RWPE1 (cell line): ENCODE data around the gene PKLR.

Experiments
- CTCF ChIA-PET: fragments of 350-600 bp; sonication (Branson Sonifier 250); formaldehyde crosslinking; extraction: SDS; loops from one replicate; lab custom pipeline; 2021; lab: Yijun Ruan, JAX
- POLR2A ChIA-PET: fragments of 400-600 bp; formaldehyde crosslinking; extraction: SDS; loops from one replicate; lab custom pipeline; 2020; ENCODE audit warnings: antibody characterized with exemption; ENCODE audit not compliant: low non-redundant PET; lab: Yijun Ruan, JAX
- DNase-seq: peaks from one replicate; pipeline ENCODE4 v3.0.0; 2012; ENCODE audit warnings: low spot score
- H3K27ac ChIP-seq: fragments of 450-650 bp; 2 replicates; pipeline ENCODE4 v1.5.1; 2017
- TF ChIP-seq, protein P1 (sequence below): fragments of 450-650 bp; conservative IDR thresholded peaks from 2 replicates; pipeline ENCODE4 v1.5.1; 2017; ENCODE audit warnings: low read depth, mild to moderate bottlenecking

Gene PKLR

DNA sequence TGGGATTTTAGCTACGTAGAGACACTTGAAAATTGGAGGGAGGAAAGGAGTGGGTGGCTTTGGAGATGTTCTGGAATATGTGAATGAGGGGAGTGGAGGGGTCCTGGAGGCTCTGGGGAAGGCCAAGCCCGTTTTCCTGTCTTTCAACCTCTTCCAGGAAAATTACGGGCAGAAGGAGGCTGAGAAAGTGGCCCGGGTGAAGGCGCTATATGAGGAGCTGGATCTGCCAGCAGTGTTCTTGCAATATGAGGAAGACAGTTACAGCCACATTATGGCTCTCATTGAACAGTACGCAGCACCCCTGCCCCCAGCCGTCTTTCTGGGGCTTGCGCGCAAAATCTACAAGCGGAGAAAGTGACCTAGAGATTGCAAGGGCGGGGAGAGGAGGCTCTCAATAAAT lies 19.0 kb upstream of the PKLR start:
- no peak for DNase-seq
- TF ChIP-seq, protein P1, sequence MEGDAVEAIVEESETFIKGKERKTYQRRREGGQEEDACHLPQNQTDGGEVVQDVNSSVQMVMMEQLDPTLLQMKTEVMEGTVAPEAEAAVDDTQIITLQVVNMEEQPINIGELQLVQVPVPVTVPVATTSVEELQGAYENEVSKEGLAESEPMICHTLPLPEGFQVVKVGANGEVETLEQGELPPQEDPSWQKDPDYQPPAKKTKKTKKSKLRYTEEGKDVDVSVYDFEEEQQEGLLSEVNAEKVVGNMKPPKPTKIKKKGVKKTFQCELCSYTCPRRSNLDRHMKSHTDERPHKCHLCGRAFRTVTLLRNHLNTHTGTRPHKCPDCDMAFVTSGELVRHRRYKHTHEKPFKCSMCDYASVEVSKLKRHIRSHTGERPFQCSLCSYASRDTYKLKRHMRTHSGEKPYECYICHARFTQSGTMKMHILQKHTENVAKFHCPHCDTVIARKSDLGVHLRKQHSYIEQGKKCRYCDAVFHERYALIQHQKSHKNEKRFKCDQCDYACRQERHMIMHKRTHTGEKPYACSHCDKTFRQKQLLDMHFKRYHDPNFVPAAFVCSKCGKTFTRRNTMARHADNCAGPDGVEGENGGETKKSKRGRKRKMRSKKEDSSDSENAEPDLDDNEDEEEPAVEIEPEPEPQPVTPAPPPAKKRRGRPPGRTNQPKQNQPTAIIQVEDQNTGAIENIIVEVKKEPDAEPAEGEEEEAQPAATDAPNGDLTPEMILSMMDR = no peak
- ChIA-PET POLR2A (no interaction called here), CTCF (interaction anchor here (0.5 to 5.1 kb wide), 5 partner anchors 44 to 823 kb away, joined by 3 to 34 read pairs (median 3); no protein-coding TSS in a partner anchor)
- peak overlapping the region; percentile 98 for H3K27ac ChIP-seq

DNA sequence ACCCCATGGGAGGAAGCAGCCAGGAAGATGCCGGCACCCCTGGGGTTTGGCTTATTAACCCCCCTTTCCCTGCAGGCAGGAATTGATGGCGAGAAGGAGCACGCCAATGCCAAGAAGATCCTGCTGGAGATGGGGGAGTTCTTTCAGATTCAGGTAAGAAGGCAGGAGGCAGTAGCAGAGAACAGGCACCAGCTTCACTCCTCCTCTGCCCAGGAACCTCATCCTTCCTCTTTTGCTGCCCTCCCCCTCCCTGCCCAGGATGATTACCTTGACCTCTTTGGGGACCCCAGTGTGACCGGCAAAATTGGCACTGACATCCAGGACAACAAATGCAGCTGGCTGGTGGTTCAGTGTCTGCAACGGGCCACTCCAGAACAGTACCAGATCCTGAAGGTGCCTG lies 18.3 kb upstream of the PKLR start:
- H3K27ac ChIP-seq = peak overlapping the region; percentile 98
- CTCF ChIA-PET = interaction anchor here (0.7 to 5.1 kb wide), 2 partner anchors 53 to 69 kb away, joined by 3 to 34 read pairs; no protein-coding TSS in a partner anchor
- TF ChIP-seq, protein P1 = no peak
- POLR2A ChIA-PET = no interaction called here
- DNase-seq = no peak

DNA sequence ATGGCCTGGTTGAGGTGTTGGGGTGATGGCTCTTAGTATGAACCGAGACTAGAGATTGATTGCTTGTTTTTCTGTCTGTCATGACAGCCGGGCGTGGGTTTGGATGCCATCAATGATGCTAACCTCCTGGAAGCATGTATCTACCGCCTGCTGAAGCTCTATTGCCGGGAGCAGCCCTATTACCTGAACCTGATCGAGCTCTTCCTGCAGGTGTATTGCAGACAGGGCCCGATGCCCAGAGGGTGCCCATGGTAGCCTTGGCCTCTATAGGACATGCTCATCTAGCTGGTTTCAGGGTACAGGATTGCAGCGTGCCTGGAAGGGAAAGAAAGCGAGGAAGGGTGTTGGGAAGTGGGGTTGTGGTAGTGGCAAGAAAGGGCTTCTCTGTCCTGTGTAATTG lies 16.8 kb upstream of the PKLR start:
- POLR2A ChIA-PET = no interaction called here
- CTCF ChIA-PET = interaction anchor here (0.6 kb wide), 1 partner anchor 167 kb away, joined by 3 read pairs; no protein-coding TSS in a partner anchor
- DNase-seq = no peak
- TF ChIP-seq, protein P1 = no peak
- peak overlapping the region; percentile 61 for H3K27ac ChIP-seq

DNA sequence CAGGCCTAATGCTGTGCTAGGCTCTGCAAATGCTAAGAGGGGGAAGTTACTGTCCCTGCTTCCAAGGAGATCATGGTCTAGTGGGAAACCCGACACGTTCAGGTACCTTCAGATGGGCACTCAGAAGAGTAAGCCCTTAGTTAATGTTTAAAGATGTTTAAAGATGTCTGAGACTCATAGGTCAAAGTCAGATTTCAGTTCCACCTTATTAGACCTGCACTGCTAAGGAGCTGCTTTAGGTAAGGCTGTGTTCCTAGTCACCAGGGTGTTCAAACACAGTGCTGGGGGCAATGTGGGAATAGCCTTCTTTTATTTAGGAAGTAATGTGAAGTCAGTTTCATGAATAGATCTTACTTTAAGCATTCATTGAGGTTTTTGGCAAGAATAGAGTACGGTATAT lies 15.7 kb upstream of the PKLR start:
- no peak for DNase-seq
- H3K27ac ChIP-seq = no peak overlapping the region
- TF ChIP-seq, protein P1 = no peak
- CTCF ChIA-PET = interaction anchor here (0.6 kb wide), 1 partner anchor 15 kb away, joined by 3 read pairs; no protein-coding TSS in a partner anchor
- POLR2A ChIA-PET = no interaction called here

DNA sequence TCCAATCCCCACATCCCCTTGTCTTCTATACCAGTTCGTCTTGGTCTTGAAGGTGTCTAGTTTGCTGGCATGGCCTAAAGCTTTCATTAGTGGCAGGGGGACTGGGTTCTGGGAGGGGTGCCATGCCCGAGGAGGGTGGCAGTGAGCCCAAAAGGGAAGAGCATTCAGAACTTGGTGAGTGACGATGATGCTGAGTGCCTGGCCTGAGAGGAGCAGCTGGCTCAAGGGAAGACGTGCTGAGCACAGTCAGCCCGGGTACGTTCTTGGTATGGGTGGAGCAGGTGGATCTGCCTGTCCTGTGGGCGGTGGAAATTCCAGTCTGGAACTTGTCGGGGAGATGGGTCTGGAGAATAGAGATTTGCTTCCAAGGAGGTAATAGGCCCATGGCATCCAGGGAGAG lies 12.0 kb upstream of the PKLR start:
- H3K27ac ChIP-seq = peak overlapping the region; percentile 45
- CTCF ChIA-PET = interaction anchor here (0.6 to 1.1 kb wide), 3 partner anchors 10 to 145 kb away, joined by 3 to 5 read pairs (median 3); no protein-coding TSS in a partner anchor
- POLR2A ChIA-PET = no interaction called here
- TF ChIP-seq, protein P1 = no peak
- no peak for DNase-seq

DNA sequence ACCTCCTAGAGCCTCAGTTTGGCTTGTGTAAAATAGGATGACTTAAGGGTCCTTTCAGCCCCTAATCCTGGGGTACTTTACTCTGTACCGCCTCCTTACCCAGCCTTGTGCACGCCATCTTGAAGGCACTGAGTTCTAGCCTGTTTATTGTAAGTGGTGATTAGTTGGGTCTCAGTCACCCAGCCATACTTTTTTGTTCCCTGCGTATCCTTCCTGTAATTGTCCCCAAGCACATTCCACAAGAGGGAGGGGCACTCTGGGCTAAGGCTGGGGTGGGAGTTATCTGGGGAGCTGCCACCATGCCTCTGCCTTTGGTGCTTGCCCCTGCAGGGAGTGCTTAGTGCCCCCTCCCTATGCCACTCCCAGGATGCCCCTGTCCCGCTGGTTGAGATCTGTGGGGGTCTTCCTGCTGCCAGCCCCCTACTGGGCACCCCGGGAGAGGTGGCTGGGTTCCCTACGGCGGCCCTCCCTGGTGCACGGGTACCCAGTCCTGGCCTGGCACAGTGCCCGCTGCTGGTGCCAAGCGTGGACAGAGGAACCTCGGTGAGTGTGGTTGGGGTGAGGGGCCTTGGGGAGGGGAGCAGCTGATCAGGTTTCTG lies 8.3 kb upstream of the PKLR start:
- POLR2A ChIA-PET = no interaction called here
- CTCF ChIA-PET = interaction anchor here (1.0 to 1.1 kb wide), 2 partner anchors 13 to 58 kb away, joined by 3 to 4 read pairs; no protein-coding TSS in a partner anchor
- H3K27ac ChIP-seq = peak overlapping the region; percentile 96
- TF ChIP-seq, protein P1 = no peak
- no peak for DNase-seq
